AG04450 (cell line): ENCODE results near the gene APP. TPM values are rescaled to one million over a fixed set of nuclear protein-coding genes. Genes with fewer than 3 reads are reported as not detected.

Experiments used
- CTCF ChIA-PET: fragments of 300-600, 350-600 bp; formaldehyde crosslinking; extraction: SDS; loops from one replicate; lab custom pipeline; 2022; ENCODE audit warnings: antibody characterized with exemption, inconsistent platforms; lab: Charles Lee
- POLR2A ChIA-PET: fragments of 350-600 bp; formaldehyde crosslinking; extraction: SDS; loops from one replicate; lab custom pipeline; 2021; ENCODE audit warnings: antibody characterized with exemption, inconsistent platforms; lab: Yijun Ruan, JAX
- DNase-seq: peaks from one replicate; pipeline ENCODE4 v3.0.0-alpha.2; 2011; ENCODE audit warnings: low read depth, low spot score
- H3K27ac ChIP-seq: one replicate; pipeline ENCODE4 v1.5.1; 2012; ENCODE audit warnings: low read depth, low read length, control low read depth
- H3K27me3 ChIP-seq: one replicate; pipeline ENCODE4 v1.6.0; 2012; ENCODE audit warnings: low read length; ENCODE audit not compliant: control insufficient read depth, insufficient read depth
- H3K4me3 ChIP-seq: 2 replicates; pipeline ENCODE4 v1.5.1; 2011; ENCODE audit warnings: mild to moderate bottlenecking, low read depth, low read length, control low read depth
- H3K9me3 ChIP-seq: 2 replicates; pipeline ENCODE4 v1.5.1; 2012; ENCODE audit warnings: low read length; ENCODE audit not compliant: control insufficient read depth, insufficient read depth
- polyA plus RNA-seq: library from polyadenylated mRNA; depleted of rRNA; stranded (reverse); fragments of >200 nt; gene quantifications from 2 replicates; pipeline ENCODE4 v1.2.3, GENCODE V29; 2011
- TF ChIP-seq, protein P1 (sequence below): IDR thresholded peaks from 2 replicates; pipeline ENCODE4 v1.5.1; 2011; ENCODE audit warnings: low read depth, low read length, control low read depth, inconsistent platforms

The APP gene
- polyA plus RNA-seq, 1 experiment: 870 TPM

- no peak overlapping the region for H3K27ac ChIP-seq
- CTCF ChIA-PET: interaction anchor here (0.7 to 2.7 kb wide), 10 partner anchors 10 to 559 kb away, joined by 3 to 21 read pairs (median 4); no protein-coding TSS in a partner anchor
- H3K9me3 ChIP-seq: no peaks in the 10 kb centered on the region; the same call in 1 of the 2 replicates
- peaks cover 3% of the 10 kb centered on the region for H3K27me3 ChIP-seq
- POLR2A ChIA-PET: no interaction called here
- TF ChIP-seq, protein P1, sequence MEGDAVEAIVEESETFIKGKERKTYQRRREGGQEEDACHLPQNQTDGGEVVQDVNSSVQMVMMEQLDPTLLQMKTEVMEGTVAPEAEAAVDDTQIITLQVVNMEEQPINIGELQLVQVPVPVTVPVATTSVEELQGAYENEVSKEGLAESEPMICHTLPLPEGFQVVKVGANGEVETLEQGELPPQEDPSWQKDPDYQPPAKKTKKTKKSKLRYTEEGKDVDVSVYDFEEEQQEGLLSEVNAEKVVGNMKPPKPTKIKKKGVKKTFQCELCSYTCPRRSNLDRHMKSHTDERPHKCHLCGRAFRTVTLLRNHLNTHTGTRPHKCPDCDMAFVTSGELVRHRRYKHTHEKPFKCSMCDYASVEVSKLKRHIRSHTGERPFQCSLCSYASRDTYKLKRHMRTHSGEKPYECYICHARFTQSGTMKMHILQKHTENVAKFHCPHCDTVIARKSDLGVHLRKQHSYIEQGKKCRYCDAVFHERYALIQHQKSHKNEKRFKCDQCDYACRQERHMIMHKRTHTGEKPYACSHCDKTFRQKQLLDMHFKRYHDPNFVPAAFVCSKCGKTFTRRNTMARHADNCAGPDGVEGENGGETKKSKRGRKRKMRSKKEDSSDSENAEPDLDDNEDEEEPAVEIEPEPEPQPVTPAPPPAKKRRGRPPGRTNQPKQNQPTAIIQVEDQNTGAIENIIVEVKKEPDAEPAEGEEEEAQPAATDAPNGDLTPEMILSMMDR: no peak
- DNase-seq: no peak
- peak overlapping the region; percentile 1 for H3K4me3 ChIP-seq
These were observed 3.0 kb downstream of the APP start for GRCh38 chr21:26167593-26167992.

- TF ChIP-seq, protein P1: no peak
- POLR2A ChIA-PET: no interaction called here
- Histone ChIP-seq H3K27ac (no peak overlapping the region), H3K9me3 (no peaks in the 10 kb centered on the region; the same call in 1 of the 2 replicates), H3K4me3 (no peak overlapping the region), H3K27me3 (no peaks in the 10 kb centered on the region)
- no peak for DNase-seq
- CTCF ChIA-PET: interaction anchor here (0.9 to 1.6 kb wide), 2 partner anchors 10 to 270 kb away, joined by 3 to 5 read pairs; no protein-coding TSS in a partner anchor
These were observed 5.2 kb downstream of the APP start for GRCh38 chr21:26165331-26165730.

DNA sequence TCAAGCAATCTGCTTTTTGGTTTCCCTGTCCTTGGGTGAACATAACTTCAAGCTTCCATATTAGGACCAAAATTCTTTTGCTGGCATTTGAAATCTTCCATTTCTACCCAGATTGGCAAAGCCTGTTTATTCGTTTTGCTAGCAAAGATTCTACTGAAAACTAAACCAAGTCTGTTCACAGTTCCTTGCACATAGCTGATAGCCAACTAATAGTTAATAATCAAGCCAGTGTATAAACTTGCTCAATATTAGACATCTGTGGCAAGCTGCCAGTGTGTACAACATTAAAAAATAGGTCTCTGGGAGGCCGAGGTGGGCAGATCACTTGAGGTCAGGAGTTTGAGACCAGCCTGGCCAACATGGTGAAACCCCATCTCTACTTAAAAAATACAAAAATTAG is 6.3 kb downstream of the APP start:
- no peaks in the 10 kb centered on the region; the same call in 1 of the 2 replicates for H3K9me3 ChIP-seq
- H3K4me3 ChIP-seq: no peak overlapping the region
- TF ChIP-seq, protein P1: no peak
- ChIA-PET POLR2A (no interaction called here), CTCF (interaction anchor here (0.9 to 2.0 kb wide), 2 partner anchors 9 to 268 kb away, joined by 3 to 6 read pairs; no protein-coding TSS in a partner anchor)
- H3K27me3 ChIP-seq: no peaks in the 10 kb centered on the region
- H3K27ac ChIP-seq: no peak overlapping the region
- no peak for DNase-seq

DNA sequence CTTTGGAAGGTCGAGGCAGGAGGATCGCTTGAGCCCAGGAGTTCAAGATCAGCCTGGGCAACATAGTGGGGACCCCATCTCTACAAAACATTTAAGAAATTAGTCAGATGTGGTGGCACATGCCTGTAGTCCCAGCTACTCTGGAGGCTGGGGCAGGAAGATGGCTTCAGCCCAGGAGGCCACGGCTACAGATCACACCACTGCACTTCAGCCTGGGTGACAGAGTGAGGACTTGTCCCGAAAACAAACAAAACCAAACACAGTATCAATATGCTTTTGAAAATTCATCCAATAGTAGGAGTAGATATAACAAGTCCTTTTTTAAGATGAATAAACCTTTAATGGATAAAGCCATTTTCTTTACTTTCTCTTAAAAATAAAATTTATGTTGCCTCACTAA is 8.5 kb downstream of the APP start:
- H3K27ac ChIP-seq: no peak overlapping the region
- ChIA-PET CTCF (no interaction called here), POLR2A (no interaction called here)
- no peaks in the 10 kb centered on the region for H3K9me3 ChIP-seq
- TF ChIP-seq, protein P1: no peak
- no peak for DNase-seq
- no peak overlapping the region for H3K4me3 ChIP-seq
- no peaks in the 10 kb centered on the region for H3K27me3 ChIP-seq

DNA sequence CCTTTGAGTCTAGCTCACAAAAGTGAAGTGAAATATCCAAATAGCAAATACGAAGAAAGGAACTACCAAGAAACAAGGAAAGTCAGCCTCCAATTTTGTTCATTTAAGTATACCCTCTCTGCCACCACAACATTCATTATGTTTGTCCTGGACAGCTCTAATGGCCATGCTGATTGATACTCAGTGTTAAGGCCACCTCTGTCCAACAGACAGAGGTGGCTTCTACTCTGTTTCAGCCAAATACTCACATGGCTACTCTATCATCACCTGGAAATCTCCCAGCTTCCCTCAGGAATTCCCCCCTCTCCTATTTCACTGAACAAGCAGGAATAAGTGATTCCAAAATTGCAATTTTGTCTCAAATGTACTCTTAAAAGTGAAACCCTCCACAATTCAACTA is 10.7 kb downstream of the APP start:
- Histone ChIP-seq H3K27ac (no peak overlapping the region), H3K9me3 (no peaks in the 10 kb centered on the region), H3K4me3 (no peak overlapping the region), H3K27me3 (no peaks in the 10 kb centered on the region)
- ChIA-PET POLR2A (no interaction called here), CTCF (interaction anchor here (0.6 kb wide), 1 partner anchor 56 kb away, joined by 4 read pairs; no protein-coding TSS in a partner anchor)
- DNase-seq: no peak
- TF ChIP-seq, protein P1: no peak
